Activated naive CD4-positive, alpha-beta T cell treated with Interleukin-2 at 50 U/mL for 16 hours (primary cell): ENCODE data around the gene TTC9.
"Not testable (repeated sequence)": the region's sequence is repeated elsewhere in the genome, so short reads cannot be mapped to it uniquely, and the experiment has no call there.

Experiments used
- DNase-seq: peaks from one replicate; pipeline ENCODE4 v3.0.0-alpha.2; 2020

The TTC9 gene

DNA sequence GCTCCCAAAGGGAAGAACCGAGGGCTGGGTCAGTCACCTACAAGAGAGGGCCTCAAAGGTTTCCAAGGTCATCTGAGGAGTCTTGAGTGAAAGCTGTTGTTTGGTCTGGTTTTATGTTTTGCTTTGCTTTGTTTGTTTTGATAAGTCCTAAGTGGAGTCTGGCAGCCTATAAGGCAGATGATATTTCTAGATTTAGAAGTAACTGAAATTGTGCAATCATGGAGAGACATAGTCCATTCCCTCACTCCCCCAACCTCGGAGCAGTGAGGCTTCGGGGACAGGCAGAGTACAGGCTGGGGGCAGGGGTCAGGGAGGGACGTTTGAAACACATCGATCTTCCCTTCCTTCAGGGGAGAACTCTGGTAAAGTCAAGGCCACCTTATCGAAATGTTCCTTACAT lies 42.3 kb downstream of the TTC9 start:
- DNase-seq = no peak

DNA sequence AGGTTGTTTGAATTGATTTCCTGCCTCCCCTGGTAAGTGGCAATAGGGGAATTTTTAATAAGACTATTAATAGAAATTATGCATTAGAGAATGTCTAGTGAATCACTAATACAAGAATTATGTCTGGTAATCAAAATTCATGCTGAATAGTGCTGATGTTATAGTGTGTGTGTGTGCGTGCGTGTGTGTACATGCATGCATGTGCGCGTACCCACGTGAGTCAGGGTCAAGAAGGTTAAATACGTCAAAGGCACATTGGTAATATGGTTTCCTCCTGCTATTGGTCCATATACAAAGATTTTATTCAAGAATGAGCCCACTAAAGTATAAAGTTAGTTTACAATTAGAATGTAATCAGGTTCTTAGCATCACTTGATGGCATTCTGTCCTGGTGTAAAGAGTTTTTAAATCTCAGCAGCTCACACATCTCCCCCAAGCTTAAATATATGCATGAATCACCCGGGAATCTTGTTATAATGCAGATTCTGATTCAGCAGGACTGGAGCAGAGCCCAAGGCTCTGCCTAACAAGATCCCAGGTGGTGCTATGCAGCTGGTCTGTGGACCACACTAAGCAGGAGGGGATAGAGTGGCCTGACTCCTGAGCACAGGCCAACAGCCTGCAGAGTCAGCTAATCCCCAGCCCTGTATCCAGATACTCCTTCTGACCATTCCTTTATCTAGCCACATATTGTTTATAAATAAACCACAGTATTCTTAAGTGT lies 43.9 kb downstream of the TTC9 start:
- DNase-seq = no peak

DNA sequence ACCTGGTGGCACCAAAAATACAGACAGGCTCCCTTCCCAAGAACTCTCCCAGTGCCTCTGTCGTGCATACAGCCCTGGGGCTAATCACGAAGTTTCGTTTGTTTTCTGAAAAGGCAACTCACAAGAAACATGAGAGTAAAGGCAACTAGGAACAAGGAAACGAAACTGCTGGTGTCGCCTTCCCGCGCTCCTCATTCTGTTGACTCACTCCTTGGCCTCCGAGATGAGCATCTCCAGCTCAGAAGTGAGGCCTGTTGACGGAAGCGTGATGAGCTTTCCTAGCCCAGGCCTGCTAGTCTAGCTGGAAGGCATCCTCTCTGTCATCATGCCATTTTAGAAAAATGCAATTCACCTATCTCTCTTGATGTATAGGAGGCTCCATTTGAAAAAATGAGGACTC lies 50.5 kb downstream of the TTC9 start:
- no peak for DNase-seq

DNA sequence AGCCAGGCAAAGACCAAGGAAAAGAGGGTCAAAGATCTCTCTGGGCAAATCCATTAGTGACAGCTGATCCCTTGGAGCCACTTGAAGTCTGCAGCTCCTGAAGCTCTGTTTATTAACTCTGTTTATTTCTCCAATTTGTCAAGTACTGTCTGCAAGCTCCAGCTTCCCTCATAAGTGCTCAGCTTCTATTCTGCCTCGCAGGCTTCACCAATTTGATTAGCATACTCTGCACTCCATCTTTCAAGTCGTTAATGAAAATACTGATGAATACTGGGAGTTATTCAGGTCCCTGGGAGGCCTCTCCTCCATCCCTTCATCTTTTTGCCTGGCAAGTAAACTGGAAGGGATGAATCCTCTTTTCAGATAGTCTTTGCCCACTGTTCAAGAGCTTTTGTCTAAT lies 54.3 kb downstream of the TTC9 start:
- DNase-seq = no peak

DNA sequence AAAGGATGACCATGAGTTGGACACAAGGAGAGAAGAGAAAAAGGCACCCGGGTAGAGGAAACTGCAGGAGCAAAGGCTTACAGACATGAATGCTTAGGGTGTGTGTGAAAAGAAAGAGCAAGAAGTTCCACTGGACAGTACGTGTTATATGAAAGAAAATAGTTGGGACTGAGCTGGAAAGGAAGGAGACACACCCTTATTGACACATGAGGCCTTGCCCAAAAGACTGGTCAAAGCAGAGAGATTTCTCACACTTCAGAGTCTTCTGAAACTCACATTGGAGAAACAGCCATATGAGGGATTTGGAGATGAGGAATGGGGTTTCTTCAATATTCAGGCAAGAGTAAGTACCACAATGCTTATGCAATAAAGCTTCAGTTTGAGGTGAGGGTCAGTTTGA lies 56.0 kb downstream of the TTC9 start:
- DNase-seq = no peak

DNA sequence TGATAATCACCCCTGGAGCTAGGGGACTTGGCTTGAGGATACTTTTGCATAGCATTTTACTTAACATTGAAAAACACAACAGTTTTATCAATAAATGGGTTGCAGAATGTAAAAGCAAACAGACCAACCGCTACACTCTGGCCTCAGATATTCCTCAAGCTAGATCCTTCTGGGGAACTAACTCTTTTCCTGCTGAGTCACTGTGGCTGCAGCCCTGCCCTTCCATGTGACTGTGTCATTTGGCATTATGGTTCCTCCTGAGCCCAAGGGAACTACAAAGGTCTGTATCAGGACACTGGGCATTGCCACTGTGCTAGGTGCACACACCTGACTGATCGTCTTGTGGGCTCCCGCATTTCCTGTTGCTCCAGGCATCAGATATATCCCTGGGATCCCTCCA lies 56.6 kb downstream of the TTC9 start:
- no peak for DNase-seq

DNA sequence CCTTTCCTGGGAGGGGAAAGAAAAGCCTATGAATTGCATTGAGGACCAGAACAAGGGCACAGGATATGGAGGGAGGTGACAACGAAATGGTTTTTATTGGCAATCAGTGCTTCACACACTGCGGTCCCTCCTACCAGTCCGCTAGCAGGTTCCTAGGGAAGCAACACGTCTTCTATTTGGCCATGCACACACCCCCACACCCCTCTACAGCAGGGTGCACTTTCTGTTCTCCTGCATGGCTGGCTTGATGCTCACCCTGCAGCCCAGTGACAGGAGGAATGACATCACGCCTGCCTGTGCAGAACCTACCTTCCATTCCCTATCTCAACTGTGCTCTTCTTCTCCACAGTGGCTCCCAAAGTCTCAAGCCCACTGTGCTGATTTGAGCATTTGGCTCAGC lies 57.9 kb downstream of the TTC9 start:
- DNase-seq = no peak

DNA sequence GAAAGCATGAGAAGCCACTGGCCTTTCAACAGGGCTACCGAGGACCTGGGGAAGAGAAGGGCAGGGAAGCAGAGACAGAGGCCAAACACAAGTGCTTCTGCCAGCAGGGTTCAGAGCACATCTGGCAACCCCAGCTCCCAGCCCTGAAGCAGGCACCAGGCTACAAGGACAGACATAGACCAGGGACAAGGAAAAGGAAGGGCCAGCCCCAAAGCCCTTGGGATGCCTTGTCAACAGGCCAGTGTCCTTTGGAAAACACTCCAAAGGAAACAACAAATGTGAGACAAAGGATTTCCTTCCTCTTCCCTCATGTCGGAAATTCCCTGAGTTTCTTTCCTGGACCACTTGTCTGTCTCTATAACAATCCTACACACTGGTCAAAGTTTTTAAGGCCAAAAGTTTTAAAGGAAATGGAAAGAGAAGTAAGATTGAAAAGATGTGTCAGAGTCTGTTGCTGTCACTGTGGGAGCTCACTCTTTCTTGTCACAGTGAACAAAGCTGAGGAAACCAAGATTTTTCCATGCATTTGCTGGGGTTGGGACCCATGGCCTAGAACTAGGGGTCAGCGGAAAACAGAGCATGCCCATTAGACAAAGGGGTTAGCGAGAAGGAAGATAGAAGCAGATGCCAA lies 59.4 kb downstream of the TTC9 start:
- DNase-seq = no peak

DNA sequence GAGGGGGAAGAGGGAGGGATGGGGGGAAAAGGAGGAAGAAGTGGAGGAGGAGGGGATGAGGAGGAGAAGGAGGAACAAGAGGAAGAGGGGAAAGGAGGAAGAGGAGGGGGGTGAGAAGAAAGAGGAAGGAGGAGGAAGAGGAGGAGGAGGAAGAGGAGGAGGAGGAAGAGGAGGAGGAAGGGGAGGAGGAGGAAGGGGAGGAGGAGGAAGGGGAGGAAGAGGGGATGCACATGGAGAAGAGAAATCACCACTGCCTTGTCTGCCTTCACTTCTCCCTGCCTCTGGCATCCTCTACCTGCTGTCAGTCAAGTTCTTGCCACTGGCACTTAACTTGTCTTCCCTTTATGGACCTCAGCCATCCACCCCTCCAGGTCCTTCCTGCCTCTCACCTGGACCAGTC lies 59.9 kb downstream of the TTC9 start:
- no peak for DNase-seq

DNA sequence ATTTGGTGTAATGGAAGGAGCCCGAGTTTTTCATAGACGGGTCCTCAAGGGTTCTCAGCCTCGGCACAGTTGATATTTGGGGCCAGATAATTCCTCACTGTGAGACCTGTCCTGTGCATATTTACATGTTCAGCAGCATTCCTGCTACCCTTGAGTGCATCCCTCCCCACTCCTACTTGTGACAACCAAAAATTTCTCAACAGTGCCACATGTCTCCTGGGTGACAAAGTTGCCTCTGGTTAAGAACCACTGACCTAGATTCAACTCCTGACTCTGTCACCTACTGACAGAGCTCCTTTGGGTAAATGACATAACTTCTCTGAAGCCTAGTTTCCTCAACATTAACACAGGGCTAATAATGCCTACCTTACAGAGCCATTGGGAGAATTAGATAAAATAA lies 60.4 kb downstream of the TTC9 start:
- no peak for DNase-seq

DNA sequence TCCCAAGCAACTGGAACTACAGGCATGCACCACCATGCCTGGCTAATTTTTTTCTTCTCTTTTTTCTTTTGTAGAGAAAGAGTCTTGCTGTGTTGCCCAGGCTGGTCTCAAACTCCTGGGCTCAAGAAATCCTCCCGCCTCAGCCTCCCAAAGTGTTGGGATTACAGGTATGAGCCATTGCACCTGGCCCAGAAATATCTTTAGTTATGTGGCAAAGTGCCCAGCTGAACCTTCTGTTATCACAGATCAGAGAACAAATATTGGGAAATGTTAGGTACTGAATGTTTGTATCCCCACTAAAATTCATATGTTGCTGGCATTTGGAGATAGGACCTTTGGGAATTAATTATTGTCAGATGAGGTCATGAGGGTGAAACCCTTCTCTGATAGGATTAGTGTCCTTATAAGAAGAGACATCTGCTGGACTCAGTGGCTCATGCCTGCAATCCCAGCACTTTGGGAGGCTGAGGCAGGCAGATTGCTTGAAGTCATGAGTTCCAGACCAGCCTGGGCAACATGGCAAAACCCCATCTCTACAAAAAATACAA lies 62.0 kb downstream of the TTC9 start:
- not testable (repeated sequence) for DNase-seq

DNA sequence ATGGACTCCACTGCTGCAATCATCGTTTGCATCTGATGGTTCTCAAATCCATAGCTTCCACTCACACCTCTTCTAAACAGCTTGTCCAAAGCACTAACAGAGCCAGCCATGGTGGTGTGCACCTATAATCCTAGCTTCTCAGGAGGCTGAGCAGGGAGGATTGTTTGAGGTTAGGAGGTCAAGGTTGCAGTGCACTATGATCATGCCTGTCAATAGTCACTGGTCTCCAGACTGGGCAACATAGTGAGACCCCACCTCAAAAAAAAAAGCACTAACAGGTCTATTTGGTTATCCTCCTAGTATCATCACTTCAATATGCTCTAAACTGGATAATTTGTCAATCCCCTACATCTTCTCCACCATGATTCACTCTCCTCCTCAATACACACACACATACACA lies 63.2 kb downstream of the TTC9 start:
- DNase-seq = no peak

DNA sequence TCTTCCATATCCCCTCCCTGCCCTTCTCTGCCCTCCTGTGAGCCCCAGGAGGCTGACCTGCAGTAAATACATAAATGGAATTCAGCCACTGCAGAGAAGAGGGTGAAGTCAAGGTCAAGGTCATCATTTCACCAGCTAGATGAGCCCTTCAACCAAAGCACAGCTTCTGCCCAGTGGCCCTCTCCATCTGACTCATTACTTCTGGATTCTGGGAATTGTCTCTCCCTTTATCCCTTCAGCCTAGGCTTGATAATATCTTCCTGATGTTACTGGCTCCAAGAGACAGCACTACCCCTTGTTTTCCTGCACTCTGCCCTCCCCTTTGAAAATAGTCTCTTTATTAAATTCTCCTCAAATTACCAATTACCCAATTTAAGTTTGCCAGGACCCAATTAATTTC lies 64.5 kb downstream of the TTC9 start:
- DNase-seq = no peak

DNA sequence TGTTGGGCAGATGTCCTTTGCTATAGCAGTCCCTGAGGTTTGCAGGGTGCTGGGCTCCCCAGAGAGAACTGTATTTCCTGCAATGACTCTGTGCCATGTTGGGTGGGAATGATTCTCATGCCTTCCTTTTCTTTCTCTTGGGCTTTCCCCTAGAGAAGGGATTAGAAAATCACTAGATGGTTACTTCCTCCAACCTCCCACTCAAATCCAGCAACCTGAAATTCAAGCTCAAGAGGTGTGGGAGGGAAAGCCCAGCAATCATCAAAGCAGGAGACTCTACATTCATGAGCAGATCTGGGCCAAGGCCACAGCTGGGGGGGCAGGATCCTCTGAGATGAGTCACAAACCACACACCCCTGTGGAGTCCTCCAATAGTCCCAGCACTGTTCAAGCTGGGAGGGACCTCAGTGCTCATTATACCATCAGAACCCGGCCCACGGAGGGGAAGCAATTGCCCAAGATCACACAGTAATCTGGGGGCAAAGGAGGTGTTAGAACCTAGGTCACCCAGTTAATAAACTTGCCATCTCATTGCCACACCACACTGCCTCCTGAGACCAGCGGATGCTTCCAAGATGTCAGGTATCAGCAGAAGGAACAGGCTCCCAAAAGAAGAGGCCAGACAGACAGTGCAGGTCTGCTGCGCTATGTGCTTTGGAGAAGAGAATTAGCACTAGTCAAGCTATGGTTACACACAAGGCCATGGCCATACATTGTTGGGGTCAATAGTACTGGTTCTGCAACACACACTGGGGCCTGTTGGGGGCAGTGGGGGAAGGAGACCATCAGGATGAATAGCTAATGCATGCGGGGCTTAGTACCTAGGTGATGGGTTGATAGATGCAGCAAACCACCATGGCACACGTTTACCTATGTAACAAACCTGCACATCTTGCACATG lies 65.7 kb downstream of the TTC9 start:
- no peak for DNase-seq

DNA sequence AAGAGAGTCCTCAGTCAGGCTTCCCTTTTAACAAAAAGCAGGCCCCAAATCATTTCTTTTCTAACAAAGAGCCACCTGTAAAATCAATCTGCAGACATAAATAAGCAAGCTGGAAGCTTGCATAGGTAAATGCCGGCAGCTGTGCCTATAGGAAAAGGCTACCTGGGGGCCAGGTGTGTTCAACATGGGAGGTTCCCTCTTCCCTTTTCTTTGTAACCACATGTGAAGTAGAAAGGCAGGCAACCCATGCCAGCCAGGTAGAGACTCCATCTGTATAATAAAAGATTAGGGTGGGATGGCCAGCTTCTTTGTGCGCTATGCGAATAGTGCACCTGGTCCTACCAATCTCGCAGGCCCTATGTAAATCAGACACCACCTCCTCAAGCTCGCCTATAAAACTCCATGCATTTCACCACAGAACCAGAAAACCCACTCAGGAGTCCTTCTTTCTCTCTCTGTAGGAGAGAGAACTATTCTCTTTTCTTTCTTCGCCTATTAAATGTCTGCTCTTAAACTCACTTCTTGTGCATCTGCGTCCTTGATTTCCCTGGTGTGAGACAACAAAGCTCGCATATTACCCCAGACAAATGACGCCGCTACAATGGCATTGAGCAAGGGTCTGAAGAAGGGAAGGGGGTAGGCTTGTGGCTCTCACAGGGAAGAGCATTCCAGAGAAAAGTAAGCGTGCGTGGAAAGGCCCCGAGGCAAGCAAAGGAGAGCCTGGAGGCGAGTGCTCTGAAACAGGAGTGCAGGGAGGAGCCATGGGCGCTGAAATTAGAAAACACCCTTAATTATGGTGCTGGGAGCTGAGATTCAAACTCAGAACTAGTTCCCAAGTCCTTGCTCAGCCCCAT lies 67.2 kb downstream of the TTC9 start:
- DNase-seq = no peak

DNA sequence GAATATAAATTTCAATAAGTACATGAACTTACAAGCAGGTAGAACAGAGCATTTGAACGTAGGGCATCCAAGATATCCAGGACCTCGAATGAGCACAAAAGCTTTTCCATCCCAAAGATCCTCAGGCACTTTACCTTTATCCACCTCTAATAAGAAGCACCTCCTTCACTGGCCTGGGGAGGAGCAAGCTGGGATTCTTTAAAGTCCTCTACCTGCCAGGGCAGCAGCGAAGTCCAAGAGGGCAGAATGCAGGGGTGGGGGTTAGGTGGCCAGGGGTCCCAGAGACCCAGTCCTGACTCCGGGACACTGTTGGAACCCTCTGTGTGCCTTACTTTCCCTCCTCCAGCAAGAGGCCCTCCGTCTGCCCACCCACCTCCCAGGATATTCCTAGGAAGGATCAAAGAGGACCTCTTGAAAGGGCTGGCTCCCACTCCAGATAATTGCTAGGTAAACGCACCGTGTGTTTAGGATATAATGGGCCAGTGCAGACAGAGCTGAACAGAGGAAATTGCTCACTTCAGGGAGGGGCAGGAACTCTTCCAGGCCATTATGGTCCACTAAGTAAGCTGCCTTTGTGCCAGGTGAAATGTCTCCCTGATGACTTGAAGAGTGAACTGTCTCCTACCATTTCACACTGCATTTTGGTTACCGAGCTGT lies 68.1 kb downstream of the TTC9 start:
- DNase-seq = no peak

DNA sequence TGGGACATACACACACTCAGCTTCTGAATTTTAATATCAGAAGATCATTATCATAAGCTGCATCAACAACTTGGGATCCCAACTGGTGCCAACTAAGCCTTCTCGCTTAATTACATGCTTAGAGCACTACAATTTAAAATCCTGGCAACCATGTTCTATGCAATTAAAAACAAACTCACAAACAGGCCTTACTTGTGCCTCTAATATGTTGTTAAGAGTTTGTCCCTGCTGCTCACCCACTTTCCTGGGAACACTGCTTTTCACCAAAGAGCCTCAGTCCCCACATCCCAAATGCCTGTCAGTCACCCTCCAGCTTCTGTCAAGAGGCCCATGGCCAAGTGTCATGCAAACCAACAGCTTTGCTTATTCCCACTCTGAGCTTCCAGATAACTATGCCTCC lies 69.7 kb downstream of the TTC9 start:
- no peak for DNase-seq

DNA sequence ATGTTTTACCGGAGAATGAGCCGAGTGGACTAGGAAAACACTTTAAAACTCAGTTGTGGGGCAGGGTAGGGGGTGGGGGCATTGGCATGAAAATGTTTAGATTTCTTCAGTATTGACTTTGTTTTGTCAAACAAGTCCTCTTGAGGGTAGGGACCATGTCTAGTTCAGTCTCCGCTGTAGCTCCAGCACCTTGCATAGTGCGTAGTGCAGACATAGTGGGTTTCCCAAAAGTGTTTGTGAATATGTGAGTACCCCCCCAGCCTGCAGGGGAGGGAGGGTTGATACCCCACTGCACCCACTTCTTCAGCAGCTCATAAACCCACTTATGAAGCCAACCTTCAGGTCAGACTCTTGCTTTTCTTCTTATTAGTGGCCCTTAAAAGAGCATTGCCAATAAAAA lies 71.4 kb downstream of the TTC9 start:
- no peak for DNase-seq

DNA sequence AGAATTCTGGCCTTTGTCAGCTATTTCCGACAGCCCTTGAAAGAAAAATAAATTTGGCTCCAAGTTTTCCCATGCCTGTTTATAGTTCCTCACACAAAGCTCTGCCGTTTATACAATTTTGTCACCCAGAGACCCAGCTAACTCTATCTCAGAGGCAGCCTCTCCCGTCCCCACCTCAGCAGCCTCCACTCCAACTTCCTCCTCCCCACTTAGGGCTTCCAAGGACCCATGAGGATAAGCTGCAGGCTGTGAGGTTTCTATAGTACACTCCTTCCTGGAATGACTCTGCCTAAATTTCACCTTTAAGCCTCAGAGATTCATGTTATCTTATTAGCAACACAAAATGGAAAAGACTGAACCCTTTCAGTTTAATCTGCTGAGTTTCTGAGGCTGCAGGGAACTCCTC lies 71.8 kb downstream of the TTC9 start:
- DNase-seq = no peak

DNA sequence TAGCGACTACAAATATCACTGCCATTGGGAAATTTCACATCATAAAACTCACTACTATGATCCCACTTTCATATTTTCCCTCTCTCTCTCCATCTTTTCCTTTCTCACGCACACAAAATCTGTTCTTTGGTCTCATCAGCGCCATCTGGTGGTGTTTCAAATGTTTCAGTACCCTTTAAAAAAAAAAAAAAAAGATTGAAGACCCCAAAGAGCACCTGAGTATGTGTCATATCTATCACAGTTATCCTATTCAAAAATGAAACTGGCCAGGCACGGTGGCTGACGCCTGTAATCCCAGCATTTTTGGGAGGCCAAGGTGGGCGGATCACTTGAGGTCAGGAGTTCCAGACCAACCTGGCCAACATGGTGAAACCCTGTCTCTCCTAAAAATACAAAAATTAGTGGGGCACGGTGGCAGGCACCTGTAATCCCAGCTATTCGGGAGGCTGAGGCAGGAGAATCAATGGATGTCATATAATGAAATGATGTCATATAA lies 72.4 kb downstream of the TTC9 start:
- DNase-seq = peak; percentile 20

DNA sequence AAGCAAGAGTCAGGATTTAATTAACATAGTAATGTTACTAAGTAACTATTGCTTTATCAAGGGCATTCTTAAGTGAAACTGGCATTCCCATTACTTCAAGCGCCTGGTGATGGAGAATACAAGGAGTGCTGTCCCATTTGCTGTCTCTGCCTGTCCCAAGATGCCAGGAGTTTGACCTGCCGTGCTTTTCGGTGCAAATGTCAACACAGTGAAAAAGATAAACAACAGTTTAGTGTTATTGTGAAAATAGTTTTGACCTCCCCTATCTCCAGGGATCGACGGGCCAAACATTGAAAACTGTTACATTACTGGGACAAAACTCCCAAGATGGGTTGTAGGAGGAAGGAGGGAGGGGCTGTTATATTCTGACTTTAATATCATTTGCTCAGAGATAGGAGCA lies 74.8 kb downstream of the TTC9 start:
- DNase-seq = no peak

DNA sequence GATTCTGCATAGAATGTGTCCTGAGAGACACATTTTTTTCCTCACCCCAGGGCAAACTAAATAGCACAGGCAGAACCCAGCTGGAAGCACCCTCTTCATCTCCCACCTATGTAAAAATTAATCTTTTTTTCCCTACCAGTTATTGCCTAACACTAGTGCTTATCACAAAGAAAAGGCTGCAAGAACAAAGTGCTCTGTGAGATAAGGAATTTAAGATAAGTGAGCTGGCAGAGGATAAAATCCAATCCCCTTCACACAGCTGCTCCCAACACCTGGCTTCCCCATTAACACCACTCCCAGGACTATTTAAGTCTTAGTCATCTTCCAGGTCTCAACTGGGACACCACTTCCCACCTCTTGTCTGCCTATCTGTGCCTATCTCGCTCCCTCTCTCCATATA lies 75.2 kb downstream of the TTC9 start:
- no peak for DNase-seq
